ENCODE measurements around the gene C19orf47.
"Not testable (repeated sequence)": the region's sequence is repeated elsewhere in the genome, so short reads cannot be mapped to it uniquely, and the experiment has no call there.

C19orf47 gene

DNA sequence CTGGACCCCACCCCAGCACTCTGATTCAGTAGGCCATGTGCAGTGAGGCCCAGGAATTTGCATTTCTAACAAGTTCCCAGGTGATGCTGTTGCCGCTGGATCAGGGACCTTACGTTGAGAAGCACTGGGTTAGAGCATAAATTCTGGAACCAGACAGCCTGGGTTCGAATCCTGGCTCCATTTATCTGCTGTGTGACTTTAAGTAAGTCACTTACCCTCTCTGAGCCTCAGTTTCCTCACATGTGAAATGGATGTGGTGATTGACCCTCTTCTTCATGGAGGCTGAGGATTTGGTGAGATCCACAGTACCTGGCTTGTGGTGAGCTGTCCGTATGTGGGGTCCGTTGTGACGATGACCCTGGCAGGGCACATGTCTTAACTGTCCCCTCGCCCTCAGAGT lies 25.9 kb upstream of the C19orf47 start:
- H3K4me1 ChIP-seq (ENCODE audit: low read length) = no peaks in the 10 kb centered on the region
- H3K9me2 ChIP-seq (replicated peaks; ENCODE audit: insufficient read depth, low read length) = no peaks in the 10 kb centered on the region
- no peak overlapping the region for H3K4me3 ChIP-seq (ENCODE audit: low read length)
- no peak for DNase-seq
- H3K27ac ChIP-seq (ENCODE audit: low read length) = no peak overlapping the region
- no peak overlapping the region for H2AFZ ChIP-seq (ENCODE audit: low read length)
- no peaks in the 10 kb centered on the region for H3K79me2 ChIP-seq (ENCODE audit: low read length)
- no peaks in the 10 kb centered on the region for H3K27me3 ChIP-seq (replicated peaks; ENCODE audit: insufficient read depth, low read length)
- no peaks in the 10 kb centered on the region for H4K20me1 ChIP-seq (ENCODE audit: insufficient read depth, low read length)
- H3F3A ChIP-seq (ENCODE audit: insufficient read depth, low read length) = no peaks in the 10 kb centered on the region
- TF ChIP-seq EZH2phosphoT487 (IDR thresholded peaks at IDR 0.05; ENCODE audit: low read length) (no peak), EZH2 (optimal IDR thresholded peaks at IDR 0.05; ENCODE audit: low read depth, low read length) (no peak)
- TF ChIP-seq, protein P1, sequence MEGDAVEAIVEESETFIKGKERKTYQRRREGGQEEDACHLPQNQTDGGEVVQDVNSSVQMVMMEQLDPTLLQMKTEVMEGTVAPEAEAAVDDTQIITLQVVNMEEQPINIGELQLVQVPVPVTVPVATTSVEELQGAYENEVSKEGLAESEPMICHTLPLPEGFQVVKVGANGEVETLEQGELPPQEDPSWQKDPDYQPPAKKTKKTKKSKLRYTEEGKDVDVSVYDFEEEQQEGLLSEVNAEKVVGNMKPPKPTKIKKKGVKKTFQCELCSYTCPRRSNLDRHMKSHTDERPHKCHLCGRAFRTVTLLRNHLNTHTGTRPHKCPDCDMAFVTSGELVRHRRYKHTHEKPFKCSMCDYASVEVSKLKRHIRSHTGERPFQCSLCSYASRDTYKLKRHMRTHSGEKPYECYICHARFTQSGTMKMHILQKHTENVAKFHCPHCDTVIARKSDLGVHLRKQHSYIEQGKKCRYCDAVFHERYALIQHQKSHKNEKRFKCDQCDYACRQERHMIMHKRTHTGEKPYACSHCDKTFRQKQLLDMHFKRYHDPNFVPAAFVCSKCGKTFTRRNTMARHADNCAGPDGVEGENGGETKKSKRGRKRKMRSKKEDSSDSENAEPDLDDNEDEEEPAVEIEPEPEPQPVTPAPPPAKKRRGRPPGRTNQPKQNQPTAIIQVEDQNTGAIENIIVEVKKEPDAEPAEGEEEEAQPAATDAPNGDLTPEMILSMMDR (IDR thresholded peaks at IDR 0.05; ENCODE audit: low read length) = no peak
- no peak overlapping the region for H3K4me2 ChIP-seq (ENCODE audit: low read depth, low read length)
- no peak overlapping the region for H3K9ac ChIP-seq (ENCODE audit: low read length)
- H3K9me3 ChIP-seq (replicated peaks; ENCODE audit: insufficient read depth, low read length) = no peaks in the 10 kb centered on the region
- no peaks in the 10 kb centered on the region for H3K36me3 ChIP-seq (replicated peaks; ENCODE audit: insufficient read depth, low read length)

DNA sequence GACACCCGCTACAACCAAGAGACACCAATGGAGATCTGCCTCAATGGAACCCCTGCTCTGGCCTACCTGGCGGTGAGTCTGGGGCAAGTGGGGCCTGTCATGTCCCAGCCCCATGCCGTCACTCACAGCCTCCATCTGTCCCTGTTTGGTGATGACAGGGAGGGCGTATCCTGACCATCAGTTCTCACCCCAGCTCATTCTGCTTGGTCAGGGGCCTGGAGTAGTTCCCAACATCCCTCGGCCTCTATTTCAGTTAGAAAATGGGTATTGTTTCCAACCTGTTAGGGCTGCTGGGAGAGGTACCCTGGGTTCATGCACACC lies 23.6 kb upstream of the C19orf47 start:
- H3K4me3 ChIP-seq (ENCODE audit: low read length) = no peak overlapping the region
- no peaks in the 10 kb centered on the region for H3K9me2 ChIP-seq (replicated peaks; ENCODE audit: insufficient read depth, low read length)
- TF ChIP-seq EZH2 (optimal IDR thresholded peaks at IDR 0.05; ENCODE audit: low read depth, low read length) = no peak
- no peak for TF ChIP-seq EZH2phosphoT487 (IDR thresholded peaks at IDR 0.05; ENCODE audit: low read length)
- TF ChIP-seq, protein P1 (IDR thresholded peaks at IDR 0.05; ENCODE audit: low read length) = no peak
- no peaks in the 10 kb centered on the region for H3F3A ChIP-seq (ENCODE audit: insufficient read depth, low read length)
- H2AFZ ChIP-seq (ENCODE audit: low read length) = no peak overlapping the region
- H3K79me2 ChIP-seq (ENCODE audit: low read length) = no peaks in the 10 kb centered on the region
- H3K4me1 ChIP-seq (ENCODE audit: low read length) = no peaks in the 10 kb centered on the region
- no peak for DNase-seq
- no peaks in the 10 kb centered on the region for H3K9me3 ChIP-seq (replicated peaks; ENCODE audit: insufficient read depth, low read length)
- H4K20me1 ChIP-seq (ENCODE audit: insufficient read depth, low read length) = no peaks in the 10 kb centered on the region
- H3K4me2 ChIP-seq (ENCODE audit: low read depth, low read length) = no peak overlapping the region
- no peaks in the 10 kb centered on the region for H3K27me3 ChIP-seq (replicated peaks; ENCODE audit: insufficient read depth, low read length)
- H3K27ac ChIP-seq (ENCODE audit: low read length) = no peak overlapping the region
- H3K36me3 ChIP-seq (replicated peaks; ENCODE audit: insufficient read depth, low read length) = no peaks in the 10 kb centered on the region
- no peak overlapping the region for H3K9ac ChIP-seq (ENCODE audit: low read length)

DNA sequence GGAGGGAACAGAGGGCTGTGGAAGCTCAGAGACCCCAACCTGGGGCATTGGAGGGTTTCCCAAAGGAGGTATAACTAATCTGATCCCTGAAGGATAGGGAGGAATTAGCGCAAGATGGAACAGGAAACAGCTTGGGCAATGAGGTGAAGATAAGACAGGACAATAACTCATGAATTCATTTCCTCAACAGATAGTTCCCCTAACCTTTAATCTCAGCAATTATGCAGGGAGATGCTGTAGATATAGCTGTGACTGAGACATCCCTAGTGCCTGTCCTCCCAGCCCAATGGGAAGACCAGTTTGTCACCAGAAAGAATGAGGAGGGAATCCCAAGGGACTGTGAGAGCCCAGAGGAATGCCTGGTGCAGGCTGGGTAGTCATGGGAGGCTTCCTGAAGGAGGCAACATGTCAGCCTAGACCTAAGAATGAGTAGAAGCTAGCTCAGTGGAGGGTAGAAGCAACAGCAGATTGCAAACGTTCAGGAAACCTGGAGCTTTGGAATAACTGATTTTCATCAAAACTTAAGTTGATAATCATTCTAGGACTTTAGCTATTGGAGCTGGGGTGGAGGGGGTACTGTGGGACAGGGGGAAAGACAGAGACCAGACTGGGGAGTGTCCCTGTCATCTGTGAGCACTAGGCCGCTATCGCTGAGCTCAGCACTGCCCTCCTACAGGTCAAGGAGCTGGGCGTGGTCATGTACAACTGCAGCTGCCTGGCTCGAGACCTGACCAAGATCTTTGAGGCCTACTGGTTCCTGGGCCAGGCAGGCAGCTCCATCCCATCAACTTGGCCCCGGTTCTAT lies 23.0 kb upstream of the C19orf47 start:
- no peak overlapping the region for H3K4me2 ChIP-seq (ENCODE audit: low read depth, low read length)
- H3K9me3 ChIP-seq (replicated peaks; ENCODE audit: insufficient read depth, low read length) = no peaks in the 10 kb centered on the region
- no peak overlapping the region for H3K9ac ChIP-seq (ENCODE audit: low read length)
- no peak overlapping the region for H2AFZ ChIP-seq (ENCODE audit: low read length)
- H3K27ac ChIP-seq (ENCODE audit: low read length) = no peak overlapping the region
- TF ChIP-seq, protein P1 (IDR thresholded peaks at IDR 0.05; ENCODE audit: low read length) = no peak
- TF ChIP-seq EZH2phosphoT487 (IDR thresholded peaks at IDR 0.05; ENCODE audit: low read length) (no peak), EZH2 (optimal IDR thresholded peaks at IDR 0.05; ENCODE audit: low read depth, low read length) (no peak)
- H3K4me3 ChIP-seq (ENCODE audit: low read length) = no peak overlapping the region
- no peaks in the 10 kb centered on the region for H3K4me1 ChIP-seq (ENCODE audit: low read length)
- no peaks in the 10 kb centered on the region for H3F3A ChIP-seq (ENCODE audit: insufficient read depth, low read length)
- H4K20me1 ChIP-seq (ENCODE audit: insufficient read depth, low read length) = no peaks in the 10 kb centered on the region
- no peak for DNase-seq
- no peaks in the 10 kb centered on the region for H3K36me3 ChIP-seq (replicated peaks; ENCODE audit: insufficient read depth, low read length)
- no peaks in the 10 kb centered on the region for H3K79me2 ChIP-seq (ENCODE audit: low read length)
- no peaks in the 10 kb centered on the region for H3K9me2 ChIP-seq (replicated peaks; ENCODE audit: insufficient read depth, low read length)
- H3K27me3 ChIP-seq (replicated peaks; ENCODE audit: insufficient read depth, low read length) = no peaks in the 10 kb centered on the region

DNA sequence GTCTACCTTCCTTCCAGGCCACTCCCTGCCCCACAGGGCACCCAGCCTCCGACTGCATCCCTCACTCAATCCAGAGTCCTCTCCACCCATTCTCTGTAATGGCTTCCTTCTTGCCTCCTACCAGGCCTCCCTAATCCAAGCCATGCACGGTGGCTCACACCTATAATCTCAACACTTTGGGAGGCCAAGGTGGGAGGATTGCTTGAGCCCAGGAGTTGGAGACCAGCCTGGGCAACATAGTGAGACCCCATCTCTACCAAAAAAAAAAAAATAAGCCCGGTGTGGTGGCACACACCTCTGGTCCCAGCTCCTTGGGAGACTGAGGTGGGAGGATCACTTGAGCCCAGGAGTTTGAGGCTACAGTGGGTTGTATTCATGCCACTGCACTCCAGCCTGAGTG lies 22.1 kb upstream of the C19orf47 start:
- H3K27ac ChIP-seq (ENCODE audit: low read length); H3K9ac ChIP-seq (ENCODE audit: low read length); H3K4me1 ChIP-seq (ENCODE audit: low read length); H3K9me2 ChIP-seq (replicated peaks; ENCODE audit: insufficient read depth, low read length); H3K4me2 ChIP-seq (ENCODE audit: low read depth, low read length); H3K9me3 ChIP-seq (replicated peaks; ENCODE audit: insufficient read depth, low read length); H3F3A ChIP-seq (ENCODE audit: insufficient read depth, low read length); H3K4me3 ChIP-seq (ENCODE audit: low read length); H3K79me2 ChIP-seq (ENCODE audit: low read length); H2AFZ ChIP-seq (ENCODE audit: low read length); DNase-seq; H3K27me3 ChIP-seq (replicated peaks; ENCODE audit: insufficient read depth, low read length); H4K20me1 ChIP-seq (ENCODE audit: insufficient read depth, low read length); H3K36me3 ChIP-seq (replicated peaks; ENCODE audit: insufficient read depth, low read length): not testable (repeated sequence)
